Peyer's patch (tissue), 4 donors: ENCODE measurements around the gene SPTA1. TPM values are rescaled to one million over a fixed set of nuclear protein-coding genes. Genes with fewer than 3 reads are reported as not detected.

Source experiments
- DNase-seq, 3 donors: peaks; one replicate each; pipeline ENCODE4 v3.0.0-alpha.2; 2017 to 2019
- H3K27ac ChIP-seq, 4 donors: fragments of 200-600 bp; sonication (generic); one replicate each; pipeline ENCODE4 v1.5.1; 2016 to 2019
- H3K27me3 ChIP-seq, 2 donors: fragments of 200-600 bp; sonication (generic); one replicate each; pipeline ENCODE4 v1.5.1; 2019
- H3K36me3 ChIP-seq, 3 donors: fragments of 200-600 bp; sonication (generic); one replicate each; pipeline ENCODE4 v1.5.1; 2016 to 2019
- H3K4me1 ChIP-seq, 4 donors: fragments of 200-600 bp; sonication (generic); one replicate each; pipeline ENCODE4 v1.5.1; 2016 to 2019
- H3K4me3 ChIP-seq, 4 donors: fragments of 200-600 bp; sonication (generic); 1 replicate in 3 of 4; 2 replicates in 1 of 4; pipeline ENCODE4 v1.5.1; 2016 to 2019; ENCODE audit warnings: mild to moderate bottlenecking in 1 of 4
- H3K9me3 ChIP-seq, 4 donors: fragments of 200-600 bp; sonication (generic); one replicate each; pipeline ENCODE4 v1.5.1; 2016 to 2019; ENCODE audit warnings: mild to moderate bottlenecking in 1 of 4
- CTCF ChIP-seq, 6 experiments: fragments of 450-650 bp in 4 of 6; fragments of 200-600 bp in 2 of 6; sonication (generic) in 1 of 6; IDR thresholded peaks; one replicate each; pipeline ENCODE4 v1.5.1; 2017 to 2019; ENCODE audit warnings: antibody characterized with exemption in 6 of 6, mild to moderate bottlenecking in 3 of 6, moderate library complexity in 1 of 6
- POLR2A ChIP-seq, 2 donors: fragments of 450-650 bp; IDR thresholded peaks; one replicate each; pipeline ENCODE4 v1.5.1; 2017; ENCODE audit warnings: antibody characterized with exemption in 2 of 2, mild to moderate bottlenecking in 2 of 2, moderate library complexity in 2 of 2
- total RNA-seq, 4 donors: library from RNA; depleted of rRNA; stranded (reverse); fragments of >200 nt; gene quantifications; one replicate each; pipeline ENCODE4 v1.1.0, GENCODE V29; 2016

The SPTA1 gene
- total RNA-seq, 4 donors from 2014 or later = not detected

- no peak for DNase-seq
- Histone ChIP-seq H3K27ac (no peak overlapping the region), H3K4me3 (no peak overlapping the region), H3K9me3 (no peaks in the 10 kb centered on the region), H3K4me1 (no peaks in the 10 kb centered on the region), H3K27me3 (no peaks in the 10 kb centered on the region), H3K36me3 (no peaks in the 10 kb centered on the region)
- TF ChIP-seq POLR2A (IDR thresholded peaks at IDR 0.05) = no peak
- TF ChIP-seq CTCF (IDR thresholded peaks at IDR 0.05) = no peak
Measured at GRCh38 chr1:158716335-158716734, 29.8 kb upstream of the SPTA1 start.

GRCh38 chr1:158714754-158715153, 28.2 kb upstream of the SPTA1 start:
- Histone ChIP-seq H3K9me3 (no peaks in the 10 kb centered on the region), H3K27me3 (no peaks in the 10 kb centered on the region)

GRCh38 chr1:158711098-158711497, 24.6 kb upstream of the SPTA1 start:
- TF ChIP-seq POLR2A (IDR thresholded peaks at IDR 0.05) (no peak), CTCF (IDR thresholded peaks at IDR 0.05) (no peak)
- Histone ChIP-seq H3K27me3 (no peaks in the 10 kb centered on the region), H3K4me3 (no peak overlapping the region), H3K36me3 (no peaks in the 10 kb centered on the region), H3K27ac (no peak overlapping the region), H3K4me1 (no peaks in the 10 kb centered on the region), H3K9me3 (no peaks in the 10 kb centered on the region)
- DNase-seq = no peak

More at GRCh38 chr1:158714754-158715153, 28.2 kb upstream of the SPTA1 start:
- TF ChIP-seq POLR2A (IDR thresholded peaks at IDR 0.05) (no peak), CTCF (IDR thresholded peaks at IDR 0.05) (no peak)
- Histone ChIP-seq H3K4me1 (no peaks in the 10 kb centered on the region), H3K27ac (no peak overlapping the region), H3K4me3 (no peak overlapping the region), H3K36me3 (no peaks in the 10 kb centered on the region)
- no peak for DNase-seq

GRCh38 chr1:158706096-158706495, 19.6 kb upstream of the SPTA1 start:
- no peaks in the 10 kb centered on the region for H3K27me3 ChIP-seq
- no peaks in the 10 kb centered on the region for H3K36me3 ChIP-seq
- no peaks in the 10 kb centered on the region for H3K4me1 ChIP-seq
- H3K4me3 ChIP-seq = no peak overlapping the region
- no peak overlapping the region for H3K27ac ChIP-seq
- DNase-seq = no peak
- TF ChIP-seq CTCF (IDR thresholded peaks at IDR 0.05) = no peak
- TF ChIP-seq POLR2A (IDR thresholded peaks at IDR 0.05) = no peak
- H3K9me3 ChIP-seq = no peaks in the 10 kb centered on the region

- TF ChIP-seq CTCF (IDR thresholded peaks at IDR 0.05) = no peak
- TF ChIP-seq POLR2A (IDR thresholded peaks at IDR 0.05) = no peak
- Histone ChIP-seq H3K27me3 (no peaks in the 10 kb centered on the region), H3K36me3 (no peaks in the 10 kb centered on the region), H3K27ac (no peak within 1 kb of the TSS), H3K9me3 (no peaks in the 10 kb centered on the region), H3K4me3 (no peak within 1 kb of the TSS), H3K4me1 (no peaks in the 10 kb centered on the region)
- DNase-seq = no peak
Measured at GRCh38 chr1:158700552-158700951, 14.0 kb upstream of the SPTA1 start, which contains the start of gene OR6K2. TSS of gene OR6K2 (minus strand) at chr1:158700652. CDS start at chr1:158700652, 0 bp downstream.

GRCh38 chr1:158694596-158694995, 8.1 kb upstream of the SPTA1 start:
- TF ChIP-seq CTCF (IDR thresholded peaks at IDR 0.05) (no peak), POLR2A (IDR thresholded peaks at IDR 0.05) (no peak)
- Histone ChIP-seq H3K27ac (no peak overlapping the region), H3K4me1 (no peaks in the 10 kb centered on the region), H3K9me3 (no peaks in the 10 kb centered on the region), H3K36me3 (no peaks in the 10 kb centered on the region), H3K27me3 (no peaks in the 10 kb centered on the region), H3K4me3 (no peak overlapping the region)
- DNase-seq = no peak
